Suppressor macrophage treated with lipopolysaccharide for 1 hour (primary cell): ENCODE measurements around the gene AUTS2.
A peak's percentile ranks its signal among the peaks of the same experiment; 100 is the strongest.

ENCODE experiments used
- DNase-seq, 3 donors: peaks; one replicate each; pipeline ENCODE4 v3.0.0-alpha.2; 2020 to 2022

AUTS2 gene

GRCh38 chr7:69953136-69954067 lies 355.1 kb downstream of the AUTS2 start:
- DNase-seq = no peak

GRCh38 chr7:69956541-69956940 lies 358.3 kb downstream of the AUTS2 start:
- DNase-seq = no peak

GRCh38 chr7:69957661-69958060 lies 359.4 kb downstream of the AUTS2 start:
- DNase-seq = no peak

- DNase-seq = no peak
These were observed 361.7 kb downstream of the AUTS2 start for GRCh38 chr7:69959789-69960499.

- DNase-seq = no peak
These were observed 363.2 kb downstream of the AUTS2 start for GRCh38 chr7:69961436-69961835.

GRCh38 chr7:69962186-69963065 lies 364.2 kb downstream of the AUTS2 start:
- DNase-seq = peak in 2 of 3 donors; percentile 5 to 10

GRCh38 chr7:69963393-69963792 lies 365.1 kb downstream of the AUTS2 start:
- DNase-seq = no peak

GRCh38 chr7:69966766-69967591 lies 368.7 kb downstream of the AUTS2 start:
- DNase-seq = no peak

- no peak for DNase-seq
These were observed 369.6 kb downstream of the AUTS2 start for GRCh38 chr7:69967689-69968450.

GRCh38 chr7:69968969-69969556 lies 370.8 kb downstream of the AUTS2 start:
- DNase-seq = no peak

- no peak for DNase-seq
These were observed 383.4 kb downstream of the AUTS2 start for GRCh38 chr7:69981646-69982045.

- no peak for DNase-seq
These were observed 383.9 kb downstream of the AUTS2 start for GRCh38 chr7:69982197-69982596.

GRCh38 chr7:69989551-69989950 lies 391.3 kb downstream of the AUTS2 start:
- DNase-seq = no peak

- DNase-seq = peak; percentile 25 to 49 (median 40)
These were observed 394.7 kb downstream of the AUTS2 start for GRCh38 chr7:69992938-69993337.

- no peak for DNase-seq
These were observed 395.9 kb downstream of the AUTS2 start for GRCh38 chr7:69994218-69994617.

GRCh38 chr7:69994886-69995542 lies 396.7 kb downstream of the AUTS2 start:
- no peak for DNase-seq

GRCh38 chr7:69996121-69996520 lies 397.8 kb downstream of the AUTS2 start:
- DNase-seq = no peak

- no peak for DNase-seq
These were observed 402.6 kb downstream of the AUTS2 start for GRCh38 chr7:70000737-70001348.

- DNase-seq = no peak
These were observed 407.2 kb downstream of the AUTS2 start for GRCh38 chr7:70005480-70005879.

- no peak for DNase-seq
These were observed 407.6 kb downstream of the AUTS2 start for GRCh38 chr7:70005891-70006260.
